H54 (cell line): ENCODE data around the gene CCT6A.
"Not testable (repeated sequence)": the region's sequence is repeated elsewhere in the genome, so short reads cannot be mapped to it uniquely, and the experiment has no call there.

Experiments
- DNase-seq: peaks from one replicate; pipeline ENCODE4 v3.0.0; 2011; ENCODE audit warnings: low spot score, mixed read lengths; ENCODE audit not compliant: insufficient read length
- FAIRE-seq: peaks from 3 replicates; lab custom pipeline; 2011; peaks lifted over from hg19 to GRCh38; lab: Jason Lieb, UNC
- POLR2A ChIP-seq: IDR thresholded peaks from 2 replicates; pipeline ENCODE4 v1.6.1; 2011; ENCODE audit warnings: low read depth, mild to moderate bottlenecking, low read length

The CCT6A gene, protein sequence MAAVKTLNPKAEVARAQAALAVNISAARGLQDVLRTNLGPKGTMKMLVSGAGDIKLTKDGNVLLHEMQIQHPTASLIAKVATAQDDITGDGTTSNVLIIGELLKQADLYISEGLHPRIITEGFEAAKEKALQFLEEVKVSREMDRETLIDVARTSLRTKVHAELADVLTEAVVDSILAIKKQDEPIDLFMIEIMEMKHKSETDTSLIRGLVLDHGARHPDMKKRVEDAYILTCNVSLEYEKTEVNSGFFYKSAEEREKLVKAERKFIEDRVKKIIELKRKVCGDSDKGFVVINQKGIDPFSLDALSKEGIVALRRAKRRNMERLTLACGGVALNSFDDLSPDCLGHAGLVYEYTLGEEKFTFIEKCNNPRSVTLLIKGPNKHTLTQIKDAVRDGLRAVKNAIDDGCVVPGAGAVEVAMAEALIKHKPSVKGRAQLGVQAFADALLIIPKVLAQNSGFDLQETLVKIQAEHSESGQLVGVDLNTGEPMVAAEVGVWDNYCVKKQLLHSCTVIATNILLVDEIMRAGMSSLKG

DNA sequence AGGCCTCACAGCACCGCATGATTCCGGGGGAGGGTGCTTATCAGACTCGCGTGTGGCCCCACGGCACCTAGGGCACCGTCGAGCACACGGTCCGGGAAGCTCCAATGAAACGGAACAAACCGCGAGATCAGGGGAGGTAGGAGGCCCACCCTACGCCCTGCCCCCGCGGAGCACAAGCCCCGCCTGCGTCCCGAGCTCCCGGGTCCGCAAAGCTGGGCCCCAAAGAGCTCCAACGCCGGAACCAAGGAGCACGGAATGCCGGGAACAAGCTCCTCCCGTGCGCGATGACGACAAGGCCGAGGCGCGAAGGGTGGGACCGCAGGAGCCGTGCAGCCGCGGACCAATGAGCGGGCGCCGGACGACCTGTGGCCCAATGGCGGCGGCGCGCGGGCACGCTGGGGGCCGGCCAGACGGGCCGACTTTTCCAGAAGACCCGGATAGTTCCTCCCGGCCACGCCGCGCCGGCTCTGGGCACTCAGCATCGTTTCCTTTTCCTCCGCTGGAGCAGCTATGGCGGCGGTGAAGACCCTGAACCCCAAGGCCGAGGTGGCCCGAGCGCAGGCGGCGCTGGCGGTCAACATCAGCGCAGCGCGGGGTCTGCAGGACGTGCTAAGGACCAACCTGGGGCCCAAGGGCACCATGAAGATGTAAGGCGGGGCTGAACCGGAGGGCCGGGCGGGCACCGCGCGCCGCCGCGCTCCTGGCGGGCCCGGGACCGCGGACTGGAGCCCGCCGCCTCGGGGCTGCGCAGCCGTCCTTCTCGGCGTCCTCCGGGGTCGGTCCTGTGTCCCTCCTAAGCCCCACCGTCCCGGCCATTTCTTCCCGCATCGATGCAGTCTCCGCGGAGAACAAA is at the start of gene CCT6A, which contains the start of gene PSPH:
CCT6A (plus strand) TSS at position 427 of the 853 bp plus-strand sequence; CDS start at position 511, 84 bp downstream.
PSPH (minus strand) TSS at position 106 of the 853 bp plus-strand sequence. CDS start 30,232 bp downstream, outside the sequence.
- peak; percentile 98 for TF ChIP-seq POLR2A
- peak; percentile 78 for FAIRE-seq

DNA sequence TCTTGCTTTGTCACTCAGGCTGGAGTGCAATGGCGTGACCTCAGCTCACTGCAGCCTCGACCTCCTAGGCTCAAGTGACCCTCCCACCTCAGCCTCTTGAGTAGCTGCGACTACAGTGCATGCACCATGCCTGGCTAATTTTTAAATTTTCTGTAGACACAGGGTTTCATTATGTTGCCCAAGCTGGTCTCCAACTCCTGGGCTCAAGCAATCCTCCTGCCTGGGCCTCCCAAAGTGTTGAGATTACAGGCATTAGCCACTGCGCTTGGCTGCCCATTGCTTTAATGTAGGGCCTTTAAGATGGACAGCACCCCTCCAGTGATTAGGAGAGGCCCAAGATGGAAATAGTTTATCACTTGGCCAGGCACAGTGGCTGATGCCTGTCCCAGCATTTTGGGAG is 47.8 kb upstream of the CCT6A start:
- no peak for FAIRE-seq
- DNase-seq: no peak
- TF ChIP-seq POLR2A: no peak

More for the DNA sequence above, at the start of gene CCT6A, which contains the start of gene PSPH:
- peak; percentile 98 for DNase-seq

DNA sequence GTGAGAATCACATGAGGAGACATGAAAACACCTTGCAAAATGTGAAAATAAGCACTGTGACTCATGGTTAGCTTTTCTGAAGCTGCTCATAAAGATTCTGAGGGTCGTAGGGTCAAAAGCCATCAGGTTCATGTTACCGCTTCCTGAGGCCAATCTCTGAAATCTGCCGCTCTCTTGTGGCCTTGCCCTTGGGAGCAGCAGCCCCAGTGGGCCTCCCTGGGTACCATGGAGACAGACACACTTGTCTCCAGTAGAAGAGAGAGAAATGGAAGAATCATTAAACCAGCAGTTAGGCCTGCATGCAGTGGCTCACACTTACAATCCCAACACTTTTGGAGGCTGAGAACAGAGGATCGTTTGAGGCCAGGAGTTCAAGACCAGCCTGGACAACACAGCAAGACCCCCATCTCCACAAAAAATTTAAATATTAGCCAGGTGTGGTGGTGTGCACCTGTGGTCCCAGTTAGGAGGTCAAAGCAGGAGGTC is 44.4 kb upstream of the CCT6A start:
- FAIRE-seq (no peak), DNase-seq (no peak)
- no peak for TF ChIP-seq POLR2A

DNA sequence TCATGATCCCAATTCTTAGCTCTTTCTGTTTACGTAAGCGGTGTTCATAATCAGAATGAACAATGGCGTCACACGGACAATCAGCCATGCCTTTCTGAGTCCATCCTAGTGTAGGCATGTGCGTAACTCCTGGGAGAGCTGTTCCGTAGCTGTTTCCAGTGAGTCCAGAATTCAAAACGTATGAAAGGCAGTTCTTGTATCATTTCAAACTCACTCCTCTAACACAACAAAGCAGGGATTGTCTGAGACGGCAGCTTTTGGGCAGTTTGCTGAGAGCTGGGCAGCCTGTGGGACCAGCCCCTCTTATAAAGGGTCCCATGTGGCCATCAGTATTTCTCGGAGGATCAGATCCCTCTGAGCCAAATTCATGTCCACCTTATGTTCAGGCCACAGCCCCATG is 43.7 kb upstream of the CCT6A start:
- FAIRE-seq (no peak), DNase-seq (no peak)
- no peak for TF ChIP-seq POLR2A

DNA sequence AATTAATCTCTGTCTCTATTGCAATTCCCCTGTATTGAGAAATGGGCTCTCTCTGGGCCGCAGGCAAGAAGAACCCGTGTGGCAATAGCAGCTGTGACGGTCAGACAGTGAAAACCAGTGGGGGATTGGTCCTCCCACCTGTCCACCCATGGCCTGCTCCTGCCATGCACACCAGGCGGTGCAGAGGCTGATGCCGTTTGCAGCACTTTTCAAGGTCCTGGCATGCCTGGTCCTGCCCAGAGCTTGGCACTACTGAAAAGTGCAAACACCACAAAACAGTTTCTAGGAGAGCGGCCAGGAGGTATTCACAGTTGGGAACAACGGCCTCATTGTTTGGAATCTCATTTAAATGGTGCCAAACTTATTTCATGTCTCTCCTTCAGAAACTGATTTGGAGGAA is 41.9 kb upstream of the CCT6A start:
- DNase-seq: no peak
- TF ChIP-seq POLR2A: no peak
- FAIRE-seq: no peak

DNA sequence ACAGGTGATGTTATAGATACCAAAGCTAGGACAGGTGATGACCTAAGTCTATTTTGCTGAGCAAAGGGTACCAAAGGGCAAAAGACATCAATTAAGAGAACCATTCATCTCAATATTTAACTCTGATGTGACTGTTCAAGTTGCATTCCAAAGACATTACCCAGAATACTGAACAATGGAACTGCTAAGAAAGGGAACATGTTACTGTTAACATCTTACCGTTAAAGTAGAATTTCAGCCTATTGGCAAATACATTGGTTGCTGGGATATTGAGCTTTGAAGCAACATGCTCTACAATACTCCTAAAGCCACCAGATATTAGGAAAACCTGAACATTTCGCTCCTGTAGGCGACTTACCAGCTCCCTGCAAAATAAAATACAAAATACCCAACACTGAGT is 34.5 kb upstream of the CCT6A start:
- FAIRE-seq, DNase-seq: not testable (repeated sequence)

DNA sequence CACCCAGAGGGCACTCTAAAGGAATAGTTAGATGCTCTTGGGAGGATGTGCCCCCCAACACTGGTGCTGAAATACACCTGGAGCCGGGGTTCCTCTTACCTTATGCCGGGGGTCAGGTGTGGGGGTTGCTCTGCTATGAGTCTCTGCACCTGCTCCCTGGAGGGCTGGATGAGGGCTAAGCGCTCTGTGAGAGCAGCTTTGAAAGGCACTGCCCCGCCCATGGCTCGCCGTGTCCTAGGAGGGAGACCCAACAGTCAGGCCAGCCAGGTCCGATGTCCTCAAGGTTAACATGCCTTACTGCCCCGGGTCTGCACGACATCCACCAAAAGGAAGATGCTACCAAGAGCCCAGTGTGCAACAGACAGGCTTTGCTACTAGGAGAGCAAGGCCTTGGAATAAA is 32.1 kb upstream of the CCT6A start:
- no peak for DNase-seq
- no peak for TF ChIP-seq POLR2A
- no peak for FAIRE-seq

DNA sequence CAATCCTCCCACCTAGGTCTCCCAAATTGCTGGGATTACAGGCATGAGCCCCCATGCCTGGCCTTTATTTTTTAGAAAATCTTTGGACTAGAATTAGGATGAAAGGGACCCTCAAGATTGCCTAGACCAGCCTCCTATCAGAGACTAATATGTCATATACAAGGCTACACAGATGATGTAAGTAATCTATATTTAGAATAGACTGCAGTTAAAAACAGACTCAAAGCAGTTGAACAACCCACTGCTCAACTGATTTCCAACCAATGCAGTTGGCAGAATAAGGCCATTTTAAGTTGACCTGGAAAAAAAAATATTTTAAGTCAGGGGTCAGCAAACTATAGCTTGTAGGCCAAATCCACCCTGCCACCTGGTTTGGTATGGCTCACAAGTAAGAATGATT is 28.1 kb upstream of the CCT6A start:
- FAIRE-seq (no peak), DNase-seq (no peak)
- TF ChIP-seq POLR2A: no peak

DNA sequence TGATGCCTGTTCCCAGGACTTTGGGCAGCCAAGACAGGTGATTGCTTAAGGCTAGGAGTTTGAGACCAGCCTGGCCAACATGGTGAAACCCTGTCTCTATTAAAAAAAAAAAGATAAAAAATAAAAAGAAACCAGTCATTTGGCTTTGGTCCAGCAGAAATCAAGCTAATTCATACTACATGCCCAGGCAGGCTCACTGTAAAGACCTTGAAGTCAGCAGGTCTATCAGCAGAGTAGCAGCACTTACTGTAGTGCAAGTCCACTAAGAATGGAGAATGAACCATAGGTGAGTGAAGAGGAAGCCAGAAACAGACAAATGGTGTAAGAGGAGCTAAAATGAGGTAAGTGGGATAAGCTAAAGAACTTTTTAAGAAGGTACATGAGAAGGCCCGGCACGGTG is 25.0 kb upstream of the CCT6A start:
- TF ChIP-seq POLR2A: no peak
- DNase-seq (no peak), FAIRE-seq (no peak)

DNA sequence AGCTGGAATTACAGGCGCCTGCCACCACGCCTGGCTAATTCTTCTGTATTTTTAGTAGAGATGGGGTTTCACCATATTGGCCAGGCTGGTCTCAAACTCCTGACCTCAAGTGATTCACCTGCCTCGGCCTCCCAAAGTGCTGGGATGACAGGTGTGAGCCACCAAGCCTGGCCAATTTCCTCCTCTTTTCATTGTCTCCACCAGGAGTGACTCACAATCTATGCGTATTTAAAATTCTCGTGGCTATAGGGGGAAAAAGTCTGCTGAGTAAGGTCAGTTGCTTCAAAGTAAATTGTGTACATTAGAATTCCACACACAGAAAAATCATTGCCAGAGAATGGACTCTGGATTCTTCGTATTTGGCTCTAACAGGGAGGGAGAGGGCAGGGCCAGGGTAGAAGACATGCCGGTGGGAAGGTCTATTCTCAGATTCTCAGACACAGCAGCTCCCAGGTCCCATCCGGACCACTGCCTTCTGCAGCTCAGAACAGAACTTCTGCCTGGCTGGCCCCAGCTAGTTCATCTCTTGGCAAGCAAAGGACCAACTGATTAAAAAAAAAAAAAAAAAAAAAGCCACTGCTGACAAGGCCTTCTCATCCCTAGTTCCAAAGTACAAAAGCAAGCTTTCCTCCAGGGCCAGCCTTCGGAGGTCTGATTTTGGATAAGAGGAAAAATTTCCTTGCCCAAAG is 22.5 kb upstream of the CCT6A start:
- no peak for TF ChIP-seq POLR2A
- FAIRE-seq (no peak), DNase-seq (no peak)

DNA sequence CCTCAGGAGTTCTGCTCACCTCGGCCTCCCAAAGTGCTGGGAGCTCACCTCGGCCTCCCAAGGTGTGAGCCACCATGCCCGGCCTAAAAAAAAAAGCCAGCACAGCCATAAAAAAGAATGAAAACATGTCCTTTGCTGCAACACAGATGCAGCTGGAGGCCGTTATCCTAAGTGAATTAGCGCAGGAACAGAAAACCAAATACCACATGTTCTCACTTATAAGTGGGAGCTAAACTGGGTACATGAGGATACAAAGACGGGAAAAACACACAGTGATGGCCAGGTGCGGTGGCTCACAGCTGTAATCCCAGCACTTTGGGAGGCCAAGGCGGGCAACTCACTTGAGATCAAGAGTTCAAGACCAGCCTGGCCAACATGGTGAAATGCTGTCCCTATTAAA is 21.2 kb upstream of the CCT6A start:
- no peak for TF ChIP-seq POLR2A

DNA sequence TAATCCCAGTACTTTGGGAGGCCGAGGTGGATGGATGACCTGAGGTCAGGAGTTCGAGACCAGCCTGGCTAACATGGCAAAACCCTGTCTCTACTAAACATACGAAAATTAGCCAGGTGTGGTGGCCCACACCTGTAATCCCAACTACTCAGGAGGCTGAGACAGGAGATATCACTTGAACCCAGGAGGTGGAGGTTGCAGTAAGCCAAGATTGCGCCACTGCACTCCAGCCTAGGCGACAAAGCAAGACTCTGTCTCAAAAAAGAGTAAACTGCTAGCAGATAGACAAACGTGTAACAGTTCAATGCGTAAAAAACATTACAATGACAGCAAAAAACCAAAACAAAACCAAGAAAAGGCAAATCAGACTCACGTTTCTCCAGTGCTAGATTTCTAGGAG is 20.0 kb upstream of the CCT6A start:
- not testable (repeated sequence) for DNase-seq, FAIRE-seq

More for the DNA sequence above, 21.2 kb upstream of the CCT6A start:
- DNase-seq: no peak
- no peak for FAIRE-seq

DNA sequence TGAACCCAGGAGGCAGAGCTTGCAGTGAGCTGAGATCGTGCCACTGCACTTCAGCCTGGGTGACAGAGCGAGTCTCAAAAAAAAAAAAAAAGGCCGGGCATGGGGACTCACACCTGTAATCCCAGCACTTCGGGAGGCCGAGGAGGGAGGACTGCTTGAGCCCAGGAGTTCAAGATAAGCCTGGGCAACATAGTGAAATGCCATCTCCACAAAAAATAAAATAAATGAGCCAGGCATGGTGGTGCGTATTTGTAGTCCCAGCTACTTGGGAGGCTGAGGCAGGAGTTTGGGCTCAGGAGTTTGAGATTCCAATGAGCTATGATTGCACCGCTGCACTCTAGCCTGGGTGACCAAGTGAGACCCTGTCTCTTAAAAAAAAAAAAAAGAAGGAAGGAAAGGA is 19.0 kb upstream of the CCT6A start:
- DNase-seq, FAIRE-seq: not testable (repeated sequence)
